ENCODE results near the gene EOGT.

GRCh38 chr3:68977486-68978167 lies 35.9 kb downstream of the EOGT start:
- TF ChIP-seq CTCF (conservative IDR thresholded peaks at IDR 0.05; ENCODE audit: low read length) = no peak
- TF ChIP-seq EZH2phosphoT487 (IDR thresholded peaks at IDR 0.05; ENCODE audit: borderline replicate concordance, low read depth, low read length) = no peak
